ENCODE data around the gene GAS6.

Gene GAS6

DNA sequence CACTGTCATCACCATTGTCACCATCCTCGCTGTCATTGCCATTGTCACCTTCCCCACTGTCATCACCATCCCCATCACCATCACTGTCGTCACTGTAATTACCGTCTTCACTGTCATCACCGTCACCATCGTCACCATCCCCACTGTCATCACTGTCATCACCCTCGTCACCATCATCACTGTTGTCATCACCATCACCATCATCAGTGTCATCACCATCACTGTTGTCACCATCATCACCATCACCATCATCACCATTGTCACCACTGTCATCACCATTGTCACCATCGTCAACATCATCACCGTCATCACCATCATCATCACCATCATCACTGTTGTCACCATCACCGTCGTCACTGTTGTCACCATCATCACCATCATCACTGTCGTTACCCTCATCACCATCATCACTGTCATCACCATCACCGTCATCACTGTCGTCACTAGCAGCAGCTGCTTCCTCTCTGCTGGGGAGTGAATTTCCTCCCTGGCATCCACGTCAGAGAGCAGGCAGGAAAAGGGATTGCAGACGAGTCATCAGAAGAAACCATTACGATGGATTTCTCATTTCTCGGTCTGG is 77.5 kb downstream of the GAS6 start:
- DNase-seq = no peak

- no peak for DNase-seq
These were observed 78.5 kb downstream of the GAS6 start for GRCh38 chr13:113785051-113786010.

- no peak for DNase-seq
These were observed 79.2 kb downstream of the GAS6 start for GRCh38 chr13:113784645-113785024.

DNA sequence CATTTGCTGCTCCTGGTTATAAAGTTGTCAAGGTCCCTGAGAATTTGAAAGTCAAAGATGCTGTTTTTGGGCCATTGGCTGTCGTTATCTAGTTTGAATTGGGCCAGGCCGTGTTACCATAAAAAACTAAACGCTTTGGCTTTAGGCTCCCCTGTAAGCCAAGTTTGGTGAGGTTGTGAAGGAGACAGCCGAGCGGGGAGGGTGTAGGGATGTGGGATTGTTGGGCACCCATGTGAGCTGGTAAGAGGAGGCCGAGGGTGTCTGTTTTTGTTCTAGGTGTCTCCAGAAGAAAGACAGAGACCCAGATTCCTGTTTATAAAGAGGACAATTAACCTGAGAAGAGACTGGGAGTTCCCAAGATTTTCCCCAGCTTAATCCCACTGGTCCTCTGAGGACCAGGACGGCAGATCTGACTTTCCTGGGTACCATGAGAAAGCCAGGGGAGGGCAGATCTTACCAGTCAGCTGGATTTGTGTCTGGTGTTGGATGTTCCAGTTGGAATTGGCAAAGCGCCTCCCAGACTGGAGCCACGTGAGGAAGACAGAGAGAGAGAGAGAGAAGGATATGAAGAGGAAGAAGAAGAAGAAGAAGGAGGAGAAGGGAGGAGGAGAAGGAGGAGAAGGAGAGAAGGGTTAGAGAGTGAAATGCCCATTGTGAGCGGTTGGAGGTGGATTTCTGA is 79.8 kb downstream of the GAS6 start:
- DNase-seq = no peak

GRCh38 chr13:113783200-113783881 is 80.5 kb downstream of the GAS6 start:
- DNase-seq = no peak

GRCh38 chr13:113782472-113782871 is 81.4 kb downstream of the GAS6 start:
- DNase-seq = no peak

DNA sequence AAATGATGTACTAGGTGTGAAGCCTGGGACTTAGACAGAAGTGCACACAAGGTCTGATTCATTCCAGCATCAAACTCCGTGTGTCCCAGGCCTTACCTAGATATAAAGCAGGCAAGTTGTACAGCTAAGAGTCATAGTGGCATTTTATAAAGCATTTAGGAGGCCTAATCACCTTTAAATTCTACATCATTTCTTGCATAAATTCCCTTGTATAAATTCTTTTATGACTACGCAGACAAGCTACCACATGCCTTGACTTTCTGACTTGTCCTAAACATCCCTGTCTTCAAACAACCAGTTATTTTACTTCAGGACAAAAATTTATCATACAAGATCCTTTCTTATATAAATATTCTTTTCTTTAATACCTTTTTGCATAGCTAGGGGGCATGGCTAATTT is 82.3 kb downstream of the GAS6 start:
- no peak for DNase-seq

- DNase-seq = no peak
These were observed 86.3 kb downstream of the GAS6 start for GRCh38 chr13:113777311-113778260.

DNA sequence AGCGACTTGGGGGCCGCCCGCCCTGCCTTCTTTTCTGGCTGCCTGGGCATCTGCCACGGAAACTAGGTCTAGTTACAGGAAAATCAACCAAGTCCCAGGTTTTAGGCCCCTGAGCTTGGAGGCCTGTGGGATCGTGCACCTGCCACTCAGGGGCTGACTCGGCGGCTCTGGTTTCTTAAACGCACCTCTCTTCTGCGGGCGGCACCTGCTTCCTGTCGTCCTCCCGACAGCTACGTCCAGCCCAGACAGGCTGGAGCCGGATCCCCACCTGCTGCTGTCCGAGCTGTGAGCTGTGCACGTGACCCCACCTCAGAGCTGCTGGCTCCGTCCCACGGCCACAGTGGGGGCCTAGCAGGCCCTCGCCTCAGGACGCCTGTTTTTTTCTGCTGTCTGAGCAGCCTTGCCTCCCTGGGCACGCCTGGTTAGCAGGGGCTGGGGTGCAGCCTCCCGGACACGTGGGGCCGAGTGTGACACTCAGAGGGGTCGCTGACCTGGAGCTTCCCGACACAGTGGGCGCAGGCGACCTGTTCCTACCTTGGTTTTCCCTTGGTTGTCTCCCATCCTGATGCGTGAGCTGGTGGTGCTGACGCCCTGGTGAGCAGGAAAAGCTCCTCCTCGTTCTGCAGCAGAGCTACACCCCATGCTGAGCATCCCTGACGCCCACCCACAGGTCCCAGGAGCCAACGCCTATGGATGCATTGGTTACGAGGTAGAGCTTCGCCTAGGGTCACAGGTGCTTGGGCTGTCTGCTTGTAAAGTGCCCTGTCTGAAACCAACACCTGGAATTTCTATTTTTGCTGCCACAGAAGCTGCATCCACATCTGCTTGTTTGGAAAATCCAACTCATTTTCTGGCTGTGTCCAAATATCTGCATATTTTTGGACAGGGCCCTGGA is 87.4 kb downstream of the GAS6 start:
- no peak for DNase-seq

GRCh38 chr13:113775451-113776145 is 88.3 kb downstream of the GAS6 start:
- DNase-seq = no peak

- DNase-seq = no peak
These were observed 89.4 kb downstream of the GAS6 start for GRCh38 chr13:113774177-113775107.

GRCh38 chr13:113771709-113772331 is 92.1 kb downstream of the GAS6 start:
- no peak for DNase-seq

- DNase-seq = no peak
These were observed 92.9 kb downstream of the GAS6 start for GRCh38 chr13:113770937-113771336.

Measured in NCI-H524 (cell line).